Activated naive CD4-positive, alpha-beta T cell treated with anti-CD3 and anti-CD28 coated beads, Interleukin-2, amount 10 ng/mL, durations not matched to agents 7 days and 5 days (primary cell): Measurements from ENCODE around the gene PIGB.
A peak's percentile ranks its signal among the peaks of the same experiment; 100 is the strongest.

Source experiments
- CTCF ChIA-PET: fragments of 350-600 bp; sonication (Branson Sonifier 250); formaldehyde crosslinking; loops from one replicate; lab custom pipeline; 2021; ENCODE audit warnings: antibody characterized with exemption; lab: Charles Lee
- DNase-seq: peaks from one replicate; pipeline ENCODE4 v3.0.0-alpha.2; 2020
- H3K27ac Mint-ChIP-seq: one replicate; pipeline ENCODE4 v1.8.0; 2021; ENCODE audit warnings: mild to moderate bottlenecking, moderate library complexity, mixed read lengths
- H3K27me3 Mint-ChIP-seq: one replicate; pipeline ENCODE4 v1.8.0; 2021; ENCODE audit warnings: mild to moderate bottlenecking, mixed read lengths
- H3K36me3 Mint-ChIP-seq: one replicate; pipeline ENCODE4 v1.8.0; 2021; ENCODE audit warnings: mixed read lengths
- H3K4me1 Mint-ChIP-seq: one replicate; pipeline ENCODE4 v1.8.0; 2021; ENCODE audit warnings: mixed read lengths
- H3K4me3 Mint-ChIP-seq: one replicate; pipeline ENCODE4 v1.8.0; 2021; ENCODE audit warnings: mild to moderate bottlenecking, moderate library complexity, mixed read lengths
- H3K9me3 Mint-ChIP-seq: one replicate; pipeline ENCODE4 v1.8.0; 2021; ENCODE audit warnings: mixed read lengths

The PIGB gene

GRCh38 chr15:55334371-55334770 lies 15.3 kb downstream of the PIGB start:
- no peaks in the 10 kb centered on the region for H3K4me1 Mint-ChIP-seq
- CTCF ChIA-PET, result no interaction called here
- H3K4me3 Mint-ChIP-seq, result no peak overlapping the region
- H3K36me3 Mint-ChIP-seq, result peaks cover 41% of the 10 kb centered on the region
- H3K9me3 Mint-ChIP-seq, result no peaks in the 10 kb centered on the region
- DNase-seq, result no peak
- H3K27me3 Mint-ChIP-seq, result no peaks in the 10 kb centered on the region
- no peak overlapping the region for H3K27ac Mint-ChIP-seq

GRCh38 chr15:55334997-55335396 lies 16.0 kb downstream of the PIGB start:
- Mint-ChIP-seq H3K9me3 (no peaks in the 10 kb centered on the region), H3K27me3 (no peaks in the 10 kb centered on the region), H3K4me1 (no peaks in the 10 kb centered on the region), H3K36me3 (peaks cover 42% of the 10 kb centered on the region), H3K4me3 (no peak overlapping the region), H3K27ac (no peak overlapping the region)
- no peak for DNase-seq
- CTCF ChIA-PET, result no interaction called here

- Mint-ChIP-seq H3K4me3 (no peak overlapping the region), H3K36me3 (peaks cover 33% of the 10 kb centered on the region), H3K27me3 (no peaks in the 10 kb centered on the region), H3K4me1 (no peaks in the 10 kb centered on the region), H3K9me3 (no peaks in the 10 kb centered on the region), H3K27ac (no peak overlapping the region)
- CTCF ChIA-PET, result interaction anchor here (0.6 kb wide), 1 partner anchor 52 kb away, joined by 3 read pairs; no protein-coding TSS in a partner anchor
- no peak for DNase-seq
These were observed 18.1 kb downstream of the PIGB start for GRCh38 chr15:55337160-55337559.

GRCh38 chr15:55343168-55343567 lies 24.1 kb downstream of the PIGB start:
- no peaks in the 10 kb centered on the region for H3K27me3 Mint-ChIP-seq
- peaks cover 37% of the 10 kb centered on the region for H3K36me3 Mint-ChIP-seq
- CTCF ChIA-PET, result no interaction called here
- no peak overlapping the region for H3K4me3 Mint-ChIP-seq
- H3K9me3 Mint-ChIP-seq, result no peaks in the 10 kb centered on the region
- no peaks in the 10 kb centered on the region for H3K4me1 Mint-ChIP-seq
- DNase-seq, result no peak
- H3K27ac Mint-ChIP-seq, result no peak overlapping the region

- Mint-ChIP-seq H3K4me1 (no peaks in the 10 kb centered on the region), H3K27ac (peak overlapping the region; percentile 40)
- CTCF ChIA-PET, result no interaction called here
These were observed 25.2 kb downstream of the PIGB start for GRCh38 chr15:55344206-55344605.

GRCh38 chr15:55348281-55348778 lies 29.3 kb downstream of the PIGB start:
- peaks cover 43% of the 10 kb centered on the region for H3K36me3 Mint-ChIP-seq
- CTCF ChIA-PET, result no interaction called here
- H3K4me1 Mint-ChIP-seq, result no peaks in the 10 kb centered on the region

More at GRCh38 chr15:55344206-55344605, 25.2 kb downstream of the PIGB start:
- no peaks in the 10 kb centered on the region for H3K27me3 Mint-ChIP-seq
- peaks cover 39% of the 10 kb centered on the region for H3K36me3 Mint-ChIP-seq
- no peak for DNase-seq
- H3K4me3 Mint-ChIP-seq, result no peak overlapping the region
- no peaks in the 10 kb centered on the region for H3K9me3 Mint-ChIP-seq

GRCh38 chr15:55349282-55349681 lies 30.3 kb downstream of the PIGB start:
- Mint-ChIP-seq H3K27ac (no peak overlapping the region), H3K36me3 (peaks cover 35% of the 10 kb centered on the region), H3K9me3 (no peaks in the 10 kb centered on the region), H3K27me3 (no peaks in the 10 kb centered on the region), H3K4me1 (no peaks in the 10 kb centered on the region), H3K4me3 (no peak overlapping the region)
- CTCF ChIA-PET, result no interaction called here
- no peak for DNase-seq

More at GRCh38 chr15:55348281-55348778, 29.3 kb downstream of the PIGB start:
- DNase-seq, result no peak
- Mint-ChIP-seq H3K27me3 (no peaks in the 10 kb centered on the region), H3K27ac (peak overlapping the region; percentile 65), H3K4me3 (no peak overlapping the region), H3K9me3 (no peaks in the 10 kb centered on the region)

GRCh38 chr15:55353025-55353424 lies 34.0 kb downstream of the PIGB start:
- H3K4me1 Mint-ChIP-seq, result no peaks in the 10 kb centered on the region
- no peak overlapping the region for H3K4me3 Mint-ChIP-seq
- no peak for DNase-seq
- H3K36me3 Mint-ChIP-seq, result peaks cover 44% of the 10 kb centered on the region
- no peaks in the 10 kb centered on the region for H3K9me3 Mint-ChIP-seq
- no peak overlapping the region for H3K27ac Mint-ChIP-seq
- H3K27me3 Mint-ChIP-seq, result no peaks in the 10 kb centered on the region
- CTCF ChIA-PET, result no interaction called here

GRCh38 chr15:55356985-55357585 lies 38.1 kb downstream of the PIGB start:
- H3K27me3 Mint-ChIP-seq, result no peaks in the 10 kb centered on the region
- CTCF ChIA-PET, result no interaction called here

GRCh38 chr15:55357774-55358173 lies 38.8 kb downstream of the PIGB start:
- Mint-ChIP-seq H3K27me3 (no peaks in the 10 kb centered on the region), H3K4me3 (no peak overlapping the region), H3K4me1 (no peaks in the 10 kb centered on the region), H3K36me3 (peaks cover 30% of the 10 kb centered on the region), H3K9me3 (no peaks in the 10 kb centered on the region), H3K27ac (no peak overlapping the region)
- CTCF ChIA-PET, result no interaction called here
- no peak for DNase-seq

More at GRCh38 chr15:55356985-55357585, 38.1 kb downstream of the PIGB start:
- H3K4me3 Mint-ChIP-seq, result no peak overlapping the region
- peaks cover 32% of the 10 kb centered on the region for H3K36me3 Mint-ChIP-seq
- H3K9me3 Mint-ChIP-seq, result no peaks in the 10 kb centered on the region
- DNase-seq, result no peak
- H3K27ac Mint-ChIP-seq, result no peak overlapping the region
- H3K4me1 Mint-ChIP-seq, result no peaks in the 10 kb centered on the region

GRCh38 chr15:55358471-55358870 lies 39.4 kb downstream of the PIGB start:
- H3K27ac Mint-ChIP-seq, result no peak overlapping the region
- no peak overlapping the region for H3K4me3 Mint-ChIP-seq
- CTCF ChIA-PET, result no interaction called here
- no peaks in the 10 kb centered on the region for H3K4me1 Mint-ChIP-seq
- no peaks in the 10 kb centered on the region for H3K27me3 Mint-ChIP-seq
- peaks cover 30% of the 10 kb centered on the region for H3K36me3 Mint-ChIP-seq
- no peak for DNase-seq
- no peaks in the 10 kb centered on the region for H3K9me3 Mint-ChIP-seq

GRCh38 chr15:55360256-55360655 lies 41.2 kb downstream of the PIGB start:
- Mint-ChIP-seq H3K4me3 (no peak overlapping the region), H3K27ac (no peak overlapping the region), H3K4me1 (no peaks in the 10 kb centered on the region), H3K36me3 (peaks cover 20% of the 10 kb centered on the region), H3K27me3 (no peaks in the 10 kb centered on the region), H3K9me3 (no peaks in the 10 kb centered on the region)
- no peak for DNase-seq
- CTCF ChIA-PET, result no interaction called here

GRCh38 chr15:55361048-55361447 lies 42.0 kb downstream of the PIGB start:
- Mint-ChIP-seq H3K9me3 (no peaks in the 10 kb centered on the region), H3K36me3 (peaks cover 15% of the 10 kb centered on the region), H3K27ac (no peak overlapping the region), H3K4me3 (no peak overlapping the region), H3K4me1 (no peaks in the 10 kb centered on the region), H3K27me3 (no peaks in the 10 kb centered on the region)
- CTCF ChIA-PET, result no interaction called here
- DNase-seq, result no peak

- Mint-ChIP-seq H3K4me3 (no peak overlapping the region), H3K4me1 (no peaks in the 10 kb centered on the region), H3K36me3 (peaks cover 7% of the 10 kb centered on the region), H3K9me3 (no peaks in the 10 kb centered on the region), H3K27me3 (no peaks in the 10 kb centered on the region), H3K27ac (no peak overlapping the region)
- CTCF ChIA-PET, result interaction anchor here (0.7 kb wide), 1 partner anchor 34 kb away, joined by 3 read pairs; no protein-coding TSS in a partner anchor
- DNase-seq, result no peak
These were observed 43.6 kb downstream of the PIGB start for GRCh38 chr15:55362641-55363040.

- Mint-ChIP-seq H3K27me3 (no peaks in the 10 kb centered on the region), H3K9me3 (no peaks in the 10 kb centered on the region), H3K27ac (no peak overlapping the region), H3K4me3 (no peak overlapping the region), H3K4me1 (peaks cover under 1% of the 10 kb centered on the region), H3K36me3 (no peaks in the 10 kb centered on the region)
- no peak for DNase-seq
- CTCF ChIA-PET, result no interaction called here
These were observed 48.0 kb downstream of the PIGB start for GRCh38 chr15:55366981-55367380.
